Measurements from ENCODE around the gene SEZ6L2. TPM values are rescaled to one million over a fixed set of nuclear protein-coding genes. Genes with fewer than 3 reads are reported as not detected.

SEZ6L2 gene
- total RNA-seq, 6 experiments from 2014 or later = 0.15 to 0.56 (median 0.32) TPM

GRCh38 chr16:29864205-29864604 lies 35.1 kb downstream of the SEZ6L2 start:
- intact Hi-C loops (cut with DNase I) = no loop called here
- no peaks in the 10 kb centered on the region for H3K9me3 ChIP-seq
- DNase-seq (no peak), ATAC-seq (no peak)
- H3K27ac ChIP-seq = no peak overlapping the region
- H3K27me3 ChIP-seq = no peaks in the 10 kb centered on the region
- TF ChIP-seq CTCF (IDR thresholded peaks at IDR 0.05) (no peak), POLR2A (IDR thresholded peaks at IDR 0.05) (no peak)
- 76% methylated on average over 4 of the region's 9 CpGs for whole genome bisulfite sequencing (ENCODE audit: insufficient coverage, low coverage, low lambda C conversion rate, missing lambda C conversion rate)
- H3K4me1 ChIP-seq = peaks cover 0 to 19% (median 10%) of the 10 kb centered on the region in 4 donors
- no peak overlapping the region for H3K4me3 ChIP-seq
- peaks cover 4 to 12% (median 8%) of the 10 kb centered on the region in 4 donors for H3K36me3 ChIP-seq

GRCh38 chr16:29863669-29863984 lies 35.7 kb downstream of the SEZ6L2 start:
- H3K27ac ChIP-seq = no peak overlapping the region
- 20% methylated on average over 5 of the region's 16 CpGs for WGBS (ENCODE audit: insufficient coverage, low coverage, low lambda C conversion rate, missing lambda C conversion rate)
- ATAC-seq (no peak), DNase-seq (no peak)
- peak overlapping the region in 1 of 3 donors; percentile 99 for H3K4me3 ChIP-seq
- H3K9me3 ChIP-seq = no peaks in the 10 kb centered on the region
- H3K27me3 ChIP-seq = no peaks in the 10 kb centered on the region
- intact Hi-C loops (cut with DNase I) = no loop called here
- peaks cover 4 to 12% (median 10%) of the 10 kb centered on the region in 4 donors for H3K36me3 ChIP-seq
- TF ChIP-seq POLR2A (IDR thresholded peaks at IDR 0.05) (no peak), CTCF (IDR thresholded peaks at IDR 0.05) (no peak)
- peaks cover 0 to 25% (median 12%) of the 10 kb centered on the region in 4 donors for H3K4me1 ChIP-seq

GRCh38 chr16:29862884-29863668 lies 36.3 kb downstream of the SEZ6L2 start, which contains the start of gene CDIPT:
CDIPT (minus strand) TSS chr16:29863226; CDS start chr16:29862857, 369 bp downstream.
- peak; percentile 92 to 95 (median 93) for ATAC-seq
- no peaks in the 10 kb centered on the region for H3K9me3 ChIP-seq
- peak within 1 kb of the TSS; percentile 96 to 100 (median 99) for H3K27ac ChIP-seq
- H3K4me3 ChIP-seq = peak within 1 kb of the TSS; percentile 93 to 99 (median 99)
- H3K4me1 ChIP-seq = peaks cover 0 to 30% (median 12%) of the 10 kb centered on the region in 4 donors
- intact Hi-C loops (cut with DNase I) = no loop called here
- 0% methylated on average over 25 of the region's 57 CpGs for WGBS (ENCODE audit: insufficient coverage, low coverage, low lambda C conversion rate, missing lambda C conversion rate)
- TF ChIP-seq CTCF (IDR thresholded peaks at IDR 0.05) (peak; percentile 39 to 75 (median 50)), POLR2A (IDR thresholded peaks at IDR 0.05) (peak; percentile 56)
- no peaks in the 10 kb centered on the region for H3K27me3 ChIP-seq
- peaks cover 4 to 12% (median 12%) of the 10 kb centered on the region in 4 donors for H3K36me3 ChIP-seq
- peak; percentile 93 to 95 (median 94) for DNase-seq

- TF ChIP-seq CTCF (IDR thresholded peaks at IDR 0.05) = peak in 1 of 4 donors; percentile 3
- no peak for TF ChIP-seq POLR2A (IDR thresholded peaks at IDR 0.05)
- Histone ChIP-seq H3K36me3 (peaks cover 4 to 12% (median 12%) of the 10 kb centered on the region in 4 donors), H3K27ac (peak overlapping the region; percentile 96 to 100 (median 99)), H3K9me3 (no peaks in the 10 kb centered on the region), H3K27me3 (no peaks in the 10 kb centered on the region), H3K4me3 (peak overlapping the region; percentile 93 to 99 (median 99)), H3K4me1 (peaks cover 0 to 31% (median 12%) of the 10 kb centered on the region in 4 donors)
- ATAC-seq (peak in 2 of 4 donors; percentile 2), DNase-seq (no peak)
- 3% methylated on average over 20 of the region's 27 CpGs for WGBS (ENCODE audit: insufficient coverage, low coverage, low lambda C conversion rate, missing lambda C conversion rate)
- intact Hi-C loops (cut with DNase I) = no loop called here
Measured at GRCh38 chr16:29862383-29862883, 36.9 kb downstream of the SEZ6L2 start.

All from right lobe of liver (tissue), 6 donors.